HepG2 (cell line): ENCODE data around the gene SOX14. TPM values are rescaled to one million over a fixed set of nuclear protein-coding genes. Genes with fewer than 3 reads are reported as not detected.

Experiments used
- FOXK1 ChIP-seq: sonication (generic); formaldehyde crosslinking; IDR thresholded peaks from 2 replicates; pipeline ENCODE4 v1.4.0; 2020; ENCODE audit warnings: low read depth, missing genetic modification reagents, borderline replicate concordance
- GLI4 ChIP-seq: sonication (generic); formaldehyde crosslinking; IDR thresholded peaks from 2 replicates; pipeline ENCODE4 v1.5.1; 2020; ENCODE audit warnings: missing genetic modification reagents, mild to moderate bottlenecking, moderate library complexity, borderline replicate concordance
- PHF20 ChIP-seq: sonication (generic); formaldehyde crosslinking; IDR thresholded peaks from 2 replicates; pipeline ENCODE4 v1.5.0; 2020; ENCODE audit warnings: mild to moderate bottlenecking, missing genetic modification reagents
- ZNF274 ChIP-seq: sonication (generic); formaldehyde crosslinking; IDR thresholded peaks from 2 replicates; pipeline ENCODE4 v1.5.1; 2020; ENCODE audit warnings: mild to moderate bottlenecking, missing genetic modification reagents
- polyA plus RNA-seq, 8 experiments: library from polyadenylated mRNA; depleted of rRNA in 3 of 8; stranded (reverse) in 7 of 8; unstranded in 1 of 8; fragments of >200 nt; fragmentation: Illumina TruSeq in 4 of 8; extraction: Trizol in 4 of 8; gene quantifications; 2 replicates each; pipeline versions ENCODE4 v1.2.1 to v1.2.3, GENCODE V29; 2011 to 2016; ENCODE audit warnings: low read depth in 4 of 8, missing spikeins in 1 of 8, mixed read lengths in 1 of 8; ENCODE audit not compliant: insufficient read depth in 1 of 8
- total RNA-seq, 5 experiments: library from RNA; depleted of rRNA; stranded (reverse); fragments of >200 nt; fragmentation: Illumina TruSeq; extraction: Trizol; gene quantifications; 2 replicates each; pipeline ENCODE4 v1.2.3, GENCODE V29; 2016; ENCODE audit warnings: low read depth in 1 of 5
- TF ChIP-seq, protein P1 (sequence below): sonication (generic); formaldehyde crosslinking; IDR thresholded peaks from 2 replicates; pipeline ENCODE4 v1.4.0; 2020; ENCODE audit warnings: mild to moderate bottlenecking, missing genetic modification reagents
- TF ChIP-seq, protein P2 (sequence below): sonication (generic); formaldehyde crosslinking; IDR thresholded peaks from 2 replicates; pipeline ENCODE4 v1.4.0; 2020; ENCODE audit warnings: missing genetic modification reagents, borderline replicate concordance

SOX14 gene
- total and polyA plus RNA-seq, 2 of the 13 experiments (the other 11 are each of a cell fraction or from before 2014, with no cell fraction given): not detected

DNA sequence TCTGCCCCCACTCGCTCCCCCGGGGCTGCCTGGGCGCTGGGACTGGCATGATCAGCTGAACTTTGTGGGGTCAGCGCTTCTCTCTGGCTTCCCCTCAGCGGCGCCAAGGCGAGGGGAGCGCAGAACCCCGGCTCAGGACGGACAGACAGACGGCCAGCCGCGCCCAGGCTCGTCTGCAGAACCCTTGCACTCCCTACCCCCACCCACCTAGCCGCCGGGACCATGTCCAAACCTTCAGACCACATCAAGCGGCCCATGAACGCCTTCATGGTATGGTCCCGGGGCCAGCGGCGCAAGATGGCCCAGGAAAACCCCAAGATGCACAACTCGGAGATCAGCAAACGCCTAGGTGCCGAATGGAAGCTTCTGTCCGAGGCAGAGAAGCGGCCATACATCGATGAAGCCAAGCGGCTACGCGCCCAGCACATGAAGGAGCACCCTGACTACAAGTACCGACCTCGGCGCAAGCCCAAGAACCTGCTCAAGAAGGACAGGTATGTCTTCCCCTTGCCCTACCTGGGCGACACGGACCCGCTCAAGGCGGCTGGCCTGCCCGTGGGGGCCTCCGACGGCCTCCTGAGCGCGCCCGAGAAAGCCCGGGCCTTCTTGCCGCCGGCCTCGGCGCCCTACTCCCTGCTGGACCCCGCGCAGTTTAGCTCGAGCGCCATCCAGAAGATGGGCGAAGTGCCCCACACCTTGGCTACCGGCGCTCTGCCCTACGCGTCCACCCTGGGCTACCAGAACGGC, 621 bp downstream of the SOX14 start (continued):
- TF ChIP-seq, protein P1, sequence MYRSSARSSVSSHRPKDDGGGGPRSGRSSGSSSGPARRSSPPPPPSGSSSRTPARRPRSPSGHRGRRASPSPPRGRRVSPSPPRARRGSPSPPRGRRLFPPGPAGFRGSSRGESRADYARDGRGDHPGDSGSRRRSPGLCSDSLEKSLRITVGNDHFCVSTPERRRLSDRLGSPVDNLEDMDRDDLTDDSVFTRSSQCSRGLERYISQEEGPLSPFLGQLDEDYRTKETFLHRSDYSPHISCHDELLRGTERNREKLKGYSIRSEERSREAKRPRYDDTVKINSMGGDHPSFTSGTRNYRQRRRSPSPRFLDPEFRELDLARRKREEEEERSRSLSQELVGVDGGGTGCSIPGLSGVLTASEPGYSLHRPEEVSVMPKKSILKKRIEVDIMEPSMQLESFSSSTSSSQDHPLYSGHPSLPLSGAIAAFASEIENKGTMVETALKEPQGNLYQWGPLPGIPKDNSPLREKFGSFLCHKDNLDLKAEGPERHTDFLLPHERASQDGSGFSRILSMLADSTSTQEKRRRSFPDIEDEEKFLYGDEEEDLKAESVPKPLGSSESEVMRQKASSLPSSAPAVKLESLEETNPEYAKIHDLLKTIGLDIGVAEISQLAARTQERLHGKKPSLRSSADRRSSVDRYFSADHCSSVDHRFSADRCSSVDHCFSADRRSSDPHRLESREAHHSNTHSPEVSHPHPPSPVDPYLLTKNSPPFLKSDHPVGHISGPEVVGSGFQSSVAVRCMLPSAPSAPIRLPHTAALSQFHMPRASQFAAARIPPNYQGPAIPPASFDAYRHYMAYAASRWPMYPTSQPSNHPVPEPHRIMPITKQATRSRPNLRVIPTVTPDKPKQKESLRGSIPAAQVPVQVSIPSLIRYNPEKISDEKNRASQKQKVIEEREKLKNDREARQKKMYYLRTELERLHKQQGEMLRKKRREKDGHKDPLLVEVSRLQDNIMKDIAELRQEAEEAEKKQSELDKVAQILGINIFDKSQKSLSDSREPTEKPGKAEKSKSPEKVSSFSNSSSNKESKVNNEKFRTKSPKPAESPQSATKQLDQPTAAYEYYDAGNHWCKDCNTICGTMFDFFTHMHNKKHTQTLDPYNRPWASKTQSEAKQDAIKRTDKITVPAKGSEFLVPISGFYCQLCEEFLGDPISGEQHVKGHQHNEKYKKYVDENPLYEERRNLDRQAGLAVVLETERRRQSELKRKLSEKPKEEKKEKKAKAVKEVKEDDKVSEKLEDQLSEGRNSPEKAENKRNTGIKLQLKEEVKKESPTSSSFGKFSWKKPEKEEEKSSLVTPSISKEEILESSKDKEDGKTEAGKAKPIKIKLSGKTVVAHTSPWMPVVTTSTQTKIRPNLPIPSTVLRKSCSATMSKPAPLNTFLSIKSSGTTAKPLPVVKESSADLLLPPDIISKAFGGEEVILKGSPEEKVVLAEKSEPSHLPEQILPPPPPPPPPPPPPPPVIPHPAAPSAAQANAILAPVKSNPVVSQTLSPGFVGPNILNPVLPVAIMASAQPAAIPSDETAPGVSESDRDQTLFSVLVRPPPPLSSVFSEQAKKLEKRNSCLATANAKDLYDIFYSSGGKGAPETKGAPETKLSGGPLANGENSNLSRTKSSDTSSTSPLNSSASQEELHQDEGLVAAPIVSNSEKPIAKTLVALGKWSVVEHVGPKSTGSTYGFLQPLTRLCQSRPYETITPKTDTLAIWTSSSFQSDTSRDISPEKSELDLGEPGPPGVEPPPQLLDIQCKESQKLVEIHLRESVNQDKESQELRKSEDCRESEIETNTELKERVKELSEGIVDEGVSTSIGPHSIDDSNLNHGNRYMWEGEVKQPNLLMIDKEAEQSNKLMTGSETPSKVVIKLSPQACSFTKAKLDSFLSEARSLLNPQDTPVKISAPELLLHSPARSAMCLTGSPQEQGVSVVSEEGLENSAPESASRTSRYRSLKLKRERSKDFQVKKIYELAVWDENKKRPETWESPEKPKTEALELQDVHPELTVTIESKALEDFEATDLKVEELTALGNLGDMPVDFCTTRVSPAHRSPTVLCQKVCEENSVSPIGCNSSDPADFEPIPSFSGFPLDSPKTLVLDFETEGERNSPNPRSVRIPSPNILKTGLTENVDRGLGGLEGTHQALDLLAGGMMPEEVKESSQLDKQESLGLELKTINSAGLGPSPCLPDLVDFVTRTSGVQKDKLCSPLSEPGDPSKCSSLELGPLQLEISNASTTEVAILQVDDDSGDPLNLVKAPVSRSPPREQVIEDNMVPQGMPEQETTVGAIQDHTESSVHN (CRISPR knock-in tag): no peak
- TF ChIP-seq GLI4 (CRISPR knock-in tag): no peak
- no peak for TF ChIP-seq FOXK1 (CRISPR knock-in tag)
- TF ChIP-seq PHF20 (CRISPR knock-in tag): no peak
- no peak for TF ChIP-seq ZNF274 (CRISPR knock-in tag)
- TF ChIP-seq, protein P2, sequence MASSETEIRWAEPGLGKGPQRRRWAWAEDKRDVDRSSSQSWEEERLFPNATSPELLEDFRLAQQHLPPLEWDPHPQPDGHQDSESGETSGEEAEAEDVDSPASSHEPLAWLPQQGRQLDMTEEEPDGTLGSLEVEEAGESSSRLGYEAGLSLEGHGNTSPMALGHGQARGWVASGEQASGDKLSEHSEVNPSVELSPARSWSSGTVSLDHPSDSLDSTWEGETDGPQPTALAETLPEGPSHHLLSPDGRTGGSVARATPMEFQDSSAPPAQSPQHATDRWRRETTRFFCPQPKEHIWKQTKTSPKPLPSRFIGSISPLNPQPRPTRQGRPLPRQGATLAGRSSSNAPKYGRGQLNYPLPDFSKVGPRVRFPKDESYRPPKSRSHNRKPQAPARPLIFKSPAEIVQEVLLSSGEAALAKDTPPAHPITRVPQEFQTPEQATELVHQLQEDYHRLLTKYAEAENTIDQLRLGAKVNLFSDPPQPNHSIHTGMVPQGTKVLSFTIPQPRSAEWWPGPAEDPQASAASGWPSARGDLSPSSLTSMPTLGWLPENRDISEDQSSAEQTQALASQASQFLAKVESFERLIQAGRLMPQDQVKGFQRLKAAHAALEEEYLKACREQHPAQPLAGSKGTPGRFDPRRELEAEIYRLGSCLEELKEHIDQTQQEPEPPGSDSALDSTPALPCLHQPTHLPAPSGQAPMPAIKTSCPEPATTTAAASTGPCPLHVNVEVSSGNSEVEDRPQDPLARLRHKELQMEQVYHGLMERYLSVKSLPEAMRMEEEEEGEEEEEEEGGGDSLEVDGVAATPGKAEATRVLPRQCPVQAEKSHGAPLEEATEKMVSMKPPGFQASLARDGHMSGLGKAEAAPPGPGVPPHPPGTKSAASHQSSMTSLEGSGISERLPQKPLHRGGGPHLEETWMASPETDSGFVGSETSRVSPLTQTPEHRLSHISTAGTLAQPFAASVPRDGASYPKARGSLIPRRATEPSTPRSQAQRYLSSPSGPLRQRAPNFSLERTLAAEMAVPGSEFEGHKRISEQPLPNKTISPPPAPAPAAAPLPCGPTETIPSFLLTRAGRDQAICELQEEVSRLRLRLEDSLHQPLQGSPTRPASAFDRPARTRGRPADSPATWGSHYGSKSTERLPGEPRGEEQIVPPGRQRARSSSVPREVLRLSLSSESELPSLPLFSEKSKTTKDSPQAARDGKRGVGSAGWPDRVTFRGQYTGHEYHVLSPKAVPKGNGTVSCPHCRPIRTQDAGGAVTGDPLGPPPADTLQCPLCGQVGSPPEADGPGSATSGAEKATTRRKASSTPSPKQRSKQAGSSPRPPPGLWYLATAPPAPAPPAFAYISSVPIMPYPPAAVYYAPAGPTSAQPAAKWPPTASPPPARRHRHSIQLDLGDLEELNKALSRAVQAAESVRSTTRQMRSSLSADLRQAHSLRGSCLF (CRISPR knock-in tag): no peak
- TF ChIP-seq, all 625 proteins: peak for 0
